MG63 (cell line): ENCODE measurements around the gene ITGB6. TPM values are rescaled to one million over a fixed set of nuclear protein-coding genes. Genes with fewer than 3 reads are reported as not detected.
A peak's percentile ranks its signal among the peaks of the same experiment; 100 is the strongest.

Source experiments
- DNase-seq: peaks from one replicate; pipeline ENCODE4 v3.0.0-alpha.2; 2020
- H3K27me3 ChIP-seq: fragments of 250-450 bp; sonication (Bioruptor Pico); 2 replicates; pipeline ENCODE4 v1.5.1; 2020; ENCODE audit warnings: mild to moderate bottlenecking, moderate library complexity
- H3K36me3 ChIP-seq: fragments of 250-450 bp; sonication (Bioruptor Pico); 2 replicates; pipeline ENCODE4 v1.5.1; 2020; ENCODE audit warnings: mild to moderate bottlenecking, moderate library complexity
- H3K4me3 ChIP-seq: fragments of 250-450 bp; sonication (Bioruptor Pico); 2 replicates; pipeline ENCODE4 v1.5.1; 2020; ENCODE audit warnings: mild to moderate bottlenecking, moderate library complexity
- H3K9me3 ChIP-seq: fragments of 250-450 bp; sonication (Bioruptor Pico); 2 replicates; pipeline ENCODE4 v1.5.1; 2020; ENCODE audit warnings: mild to moderate bottlenecking, moderate library complexity
- total RNA-seq: library from RNA; depleted of rRNA; stranded (reverse); fragments of >200 nt; shearing (Covaris generic); gene quantifications from 2 replicates; pipeline ENCODE4 v1.2.3, GENCODE V29; 2014; ENCODE audit warnings: low replicate concordance; rRNA removed

ITGB6 gene, protein sequence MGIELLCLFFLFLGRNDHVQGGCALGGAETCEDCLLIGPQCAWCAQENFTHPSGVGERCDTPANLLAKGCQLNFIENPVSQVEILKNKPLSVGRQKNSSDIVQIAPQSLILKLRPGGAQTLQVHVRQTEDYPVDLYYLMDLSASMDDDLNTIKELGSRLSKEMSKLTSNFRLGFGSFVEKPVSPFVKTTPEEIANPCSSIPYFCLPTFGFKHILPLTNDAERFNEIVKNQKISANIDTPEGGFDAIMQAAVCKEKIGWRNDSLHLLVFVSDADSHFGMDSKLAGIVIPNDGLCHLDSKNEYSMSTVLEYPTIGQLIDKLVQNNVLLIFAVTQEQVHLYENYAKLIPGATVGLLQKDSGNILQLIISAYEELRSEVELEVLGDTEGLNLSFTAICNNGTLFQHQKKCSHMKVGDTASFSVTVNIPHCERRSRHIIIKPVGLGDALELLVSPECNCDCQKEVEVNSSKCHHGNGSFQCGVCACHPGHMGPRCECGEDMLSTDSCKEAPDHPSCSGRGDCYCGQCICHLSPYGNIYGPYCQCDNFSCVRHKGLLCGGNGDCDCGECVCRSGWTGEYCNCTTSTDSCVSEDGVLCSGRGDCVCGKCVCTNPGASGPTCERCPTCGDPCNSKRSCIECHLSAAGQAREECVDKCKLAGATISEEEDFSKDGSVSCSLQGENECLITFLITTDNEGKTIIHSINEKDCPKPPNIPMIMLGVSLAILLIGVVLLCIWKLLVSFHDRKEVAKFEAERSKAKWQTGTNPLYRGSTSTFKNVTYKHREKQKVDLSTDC
- total RNA-seq = not detected in 2 replicates

DNA sequence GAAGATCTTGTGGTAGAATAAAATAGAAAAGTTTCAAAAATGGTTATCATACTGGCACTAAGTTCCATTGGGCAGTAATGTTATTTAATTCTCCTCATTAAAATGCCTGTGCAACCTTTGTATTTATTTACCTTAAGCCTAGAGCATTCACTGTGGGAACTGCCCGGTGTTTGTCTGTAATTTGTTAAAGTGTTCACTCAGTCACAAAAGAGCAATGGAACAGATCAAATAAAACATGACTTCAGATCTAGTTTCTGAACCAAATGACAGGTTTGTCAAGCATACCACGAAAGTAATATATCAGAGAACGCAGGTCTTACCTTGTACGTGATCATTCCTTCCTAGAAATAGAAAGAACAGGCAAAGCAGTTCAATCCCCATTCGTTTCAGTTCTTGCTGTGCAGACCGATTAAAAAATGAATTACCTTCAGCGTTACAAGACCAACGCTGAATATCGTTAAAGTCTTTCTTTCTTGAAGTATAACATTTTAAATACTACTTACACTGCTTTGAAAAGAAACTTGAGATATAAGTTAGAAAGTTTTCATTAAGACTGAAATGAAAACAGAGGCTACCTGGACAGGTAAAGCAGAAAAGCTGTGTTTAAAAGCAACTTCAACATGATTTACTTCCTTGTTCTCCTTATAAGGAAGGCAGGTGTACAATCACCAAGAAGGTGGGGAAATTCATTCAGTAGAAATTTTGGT lies at the start of gene ITGB6:
ITGB6 (minus strand) TSS at position 590 of the 707 bp plus-strand sequence; CDS start at position 381, 209 bp downstream.
- DNase-seq = no peak
- Histone ChIP-seq H3K4me3 (no peak within 1 kb of the TSS), H3K27me3 (no peaks in the 10 kb centered on the region), H3K9me3 (no peaks in the 10 kb centered on the region), H3K36me3 (no peaks in the 10 kb centered on the region)

DNA sequence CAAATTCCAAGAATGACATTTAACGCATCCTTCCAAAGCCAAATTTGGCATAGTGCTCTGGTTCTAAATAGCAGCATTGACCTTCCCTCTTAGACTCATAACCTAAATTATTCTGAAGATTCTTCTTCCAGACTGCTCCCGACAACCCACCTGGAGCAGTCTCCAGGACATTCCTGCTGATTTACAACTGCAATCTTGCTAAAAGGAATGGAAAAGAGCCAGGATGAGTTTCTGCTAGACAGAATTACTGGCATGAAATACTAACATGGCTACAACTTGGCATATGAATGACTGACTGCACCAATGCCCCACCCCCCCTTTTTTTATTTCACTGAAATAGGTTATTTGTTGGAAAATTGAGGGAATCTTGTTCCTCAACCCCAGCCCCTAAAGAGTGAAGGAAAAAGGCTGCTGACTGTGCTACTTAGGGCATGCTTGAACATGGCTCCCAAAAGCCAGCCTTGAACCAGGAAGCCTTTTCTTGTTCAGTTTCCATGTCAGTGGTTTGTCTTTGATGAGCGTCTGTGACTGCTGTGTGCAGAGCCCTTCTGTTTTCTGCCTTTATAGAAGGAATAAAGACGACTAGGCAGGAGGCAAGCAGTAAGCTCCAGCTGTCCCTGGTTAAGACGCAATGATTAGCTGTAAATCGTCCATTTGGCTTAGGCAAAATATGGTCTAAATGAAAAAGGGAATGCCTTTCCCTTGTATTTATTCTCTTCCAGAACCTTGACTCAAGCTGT lies 47.4 kb upstream of the ITGB6 start:
- no peak for DNase-seq
- Histone ChIP-seq H3K4me3 (no peak overlapping the region), H3K36me3 (no peaks in the 10 kb centered on the region), H3K9me3 (no peaks in the 10 kb centered on the region), H3K27me3 (no peaks in the 10 kb centered on the region)

DNA sequence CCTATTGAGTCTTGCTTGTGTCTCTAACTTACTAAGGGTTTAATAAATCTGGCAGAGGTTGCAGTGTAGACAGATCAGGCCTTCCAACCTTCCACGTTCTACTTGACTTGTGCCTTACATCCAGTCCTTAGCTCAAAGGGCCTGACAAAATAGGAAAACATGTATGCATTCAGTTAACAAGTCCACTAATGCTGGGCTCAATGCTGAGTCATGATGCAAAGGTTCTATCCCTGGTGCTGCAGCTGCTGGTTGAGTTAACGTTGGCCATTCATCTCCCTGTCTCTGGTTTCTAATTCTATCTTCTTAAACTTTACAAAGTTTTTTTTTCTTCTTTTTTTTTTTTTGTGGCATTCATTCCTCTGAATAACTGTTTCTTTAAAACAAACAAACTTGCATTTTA lies 46.3 kb upstream of the ITGB6 start:
- Histone ChIP-seq H3K4me3 (no peak overlapping the region), H3K27me3 (no peaks in the 10 kb centered on the region), H3K36me3 (no peaks in the 10 kb centered on the region), H3K9me3 (no peaks in the 10 kb centered on the region; the same call in 1 of the 2 replicates)
- DNase-seq = no peak

DNA sequence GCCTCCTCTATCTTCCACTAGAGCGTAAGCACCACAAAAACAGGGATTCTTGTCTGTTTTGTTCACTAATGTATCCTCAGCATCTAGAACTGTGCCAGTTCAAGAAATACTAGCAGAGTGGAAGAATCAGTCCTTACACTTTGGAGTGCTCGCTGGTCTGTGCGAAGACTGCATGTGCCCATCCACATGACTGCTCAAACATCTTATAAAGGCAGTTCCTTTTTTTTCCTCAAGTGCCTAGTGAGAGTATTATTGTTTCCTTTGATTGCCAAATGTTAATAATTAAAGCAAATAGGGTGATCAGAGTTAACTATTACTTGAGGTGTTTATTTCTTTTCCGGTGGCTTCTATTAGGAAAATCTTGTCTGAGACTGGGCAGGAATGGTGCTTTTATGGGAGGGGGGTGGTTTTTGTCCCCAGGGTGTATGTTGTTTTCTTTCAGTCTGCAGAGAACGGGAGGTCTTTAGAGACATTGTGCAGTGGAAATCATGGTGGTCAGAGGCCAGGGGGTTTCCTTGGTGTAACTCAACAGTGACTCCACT lies 45.6 kb upstream of the ITGB6 start:
- no peaks in the 10 kb centered on the region; the same call in 1 of the 2 replicates for H3K9me3 ChIP-seq

DNA sequence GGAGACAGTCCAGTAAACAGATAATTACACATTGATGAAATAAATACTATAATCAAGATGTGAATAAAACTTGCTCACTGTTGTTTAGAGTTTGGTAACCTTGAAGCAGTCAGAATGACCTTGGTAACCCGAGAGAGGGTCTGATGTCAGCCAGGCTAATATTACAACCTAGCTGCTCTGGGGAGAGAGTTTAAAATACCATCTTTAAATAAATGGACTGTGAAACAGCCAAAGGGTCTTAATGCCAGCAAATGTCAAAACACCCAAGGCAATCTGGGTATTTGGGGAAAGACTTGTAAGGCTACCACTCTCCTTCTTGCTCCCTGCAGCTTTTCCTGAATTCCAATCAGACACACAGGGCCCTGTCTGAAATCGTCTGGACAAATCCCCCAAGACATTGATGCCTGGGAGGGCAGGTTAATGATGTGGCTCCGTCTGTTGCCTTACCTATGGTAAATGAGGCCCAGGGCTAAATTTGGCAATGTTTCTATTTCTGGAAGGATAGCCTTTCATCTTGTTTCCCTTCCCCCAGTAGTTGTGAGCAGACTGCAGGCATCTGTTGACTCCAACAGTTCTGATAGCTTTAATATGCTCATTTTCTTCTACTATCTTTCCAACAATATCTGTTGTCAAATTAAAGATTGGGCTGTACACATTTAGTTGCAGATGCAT lies 43.0 kb upstream of the ITGB6 start:
- Histone ChIP-seq H3K27me3 (no peaks in the 10 kb centered on the region), H3K9me3 (no peaks in the 10 kb centered on the region; the same call in 1 of the 2 replicates), H3K36me3 (no peaks in the 10 kb centered on the region), H3K4me3 (no peak overlapping the region)
- no peak for DNase-seq

More for the DNA sequence above, 45.6 kb upstream of the ITGB6 start:
- no peak overlapping the region for H3K4me3 ChIP-seq
- no peaks in the 10 kb centered on the region for H3K36me3 ChIP-seq
- DNase-seq = no peak
- no peaks in the 10 kb centered on the region for H3K27me3 ChIP-seq

DNA sequence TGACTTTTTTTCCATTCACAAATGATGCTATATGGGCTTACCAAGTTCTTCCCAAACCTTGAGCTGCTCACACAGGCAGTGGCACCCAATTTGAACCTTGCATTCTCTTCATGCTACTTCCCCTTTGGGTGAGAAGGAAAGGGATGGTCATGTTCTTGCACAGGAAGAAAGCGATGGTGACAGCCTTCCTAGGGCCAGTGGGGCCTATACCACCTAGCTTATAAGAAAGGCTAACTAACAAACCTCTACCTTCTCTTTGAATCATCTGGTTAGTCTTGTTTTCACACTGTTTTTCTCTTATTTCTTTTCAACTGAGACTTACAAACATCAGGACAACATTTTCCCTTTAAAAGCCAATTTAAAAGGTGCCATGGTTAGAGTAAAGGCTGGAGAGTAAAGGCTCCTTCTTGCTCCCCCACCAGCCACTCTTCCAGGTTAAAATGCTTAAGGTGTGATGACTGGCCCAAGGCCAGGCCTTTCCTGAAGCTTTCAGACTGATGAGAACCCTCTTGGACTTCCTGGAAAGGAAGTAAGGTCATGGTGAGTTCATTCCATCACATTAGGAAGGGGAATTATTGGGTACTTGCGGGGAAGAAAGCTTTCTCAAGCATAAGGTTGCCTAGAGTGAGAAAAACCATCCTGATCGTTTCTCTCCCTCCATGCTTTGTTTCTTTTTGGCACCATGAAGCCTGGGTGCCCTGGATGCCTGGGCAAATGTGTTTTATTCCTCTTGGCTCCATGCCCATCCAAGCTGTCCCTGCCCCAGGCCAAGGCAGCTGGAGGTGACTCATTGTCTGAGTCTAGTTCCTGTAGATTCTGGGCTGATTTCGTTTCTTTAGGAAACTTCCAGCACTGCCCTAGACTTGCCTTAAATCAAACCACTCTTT lies 41.4 kb upstream of the ITGB6 start:
- DNase-seq = peak; percentile 82
- no peak overlapping the region for H3K4me3 ChIP-seq
- no peaks in the 10 kb centered on the region for H3K27me3 ChIP-seq
- H3K9me3 ChIP-seq = no peaks in the 10 kb centered on the region; the same call in 1 of the 2 replicates
- no peaks in the 10 kb centered on the region for H3K36me3 ChIP-seq

DNA sequence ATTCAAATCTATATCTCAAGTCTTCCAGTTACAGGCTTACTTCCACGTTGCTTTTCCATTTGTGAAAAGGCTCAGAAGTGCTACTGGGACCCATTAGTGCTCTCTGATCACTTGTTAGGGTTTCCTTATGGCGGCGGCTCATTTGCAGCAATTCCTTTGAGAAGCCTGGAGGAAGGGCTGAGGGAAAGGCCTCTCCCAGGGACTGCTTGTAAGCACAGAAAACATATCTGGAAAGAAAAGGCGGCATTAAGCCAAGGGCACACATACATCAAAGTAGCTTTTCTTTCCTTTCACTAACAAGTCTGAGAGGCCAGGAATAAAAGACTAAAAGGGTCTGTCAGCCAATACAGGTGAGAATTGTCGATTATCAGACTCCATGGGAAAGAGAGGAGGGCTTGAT lies 39.4 kb upstream of the ITGB6 start:
- H3K27me3 ChIP-seq = no peaks in the 10 kb centered on the region
- H3K9me3 ChIP-seq = no peaks in the 10 kb centered on the region; the same call in 1 of the 2 replicates
- H3K4me3 ChIP-seq = no peak overlapping the region
- H3K36me3 ChIP-seq = no peaks in the 10 kb centered on the region
- DNase-seq = no peak

DNA sequence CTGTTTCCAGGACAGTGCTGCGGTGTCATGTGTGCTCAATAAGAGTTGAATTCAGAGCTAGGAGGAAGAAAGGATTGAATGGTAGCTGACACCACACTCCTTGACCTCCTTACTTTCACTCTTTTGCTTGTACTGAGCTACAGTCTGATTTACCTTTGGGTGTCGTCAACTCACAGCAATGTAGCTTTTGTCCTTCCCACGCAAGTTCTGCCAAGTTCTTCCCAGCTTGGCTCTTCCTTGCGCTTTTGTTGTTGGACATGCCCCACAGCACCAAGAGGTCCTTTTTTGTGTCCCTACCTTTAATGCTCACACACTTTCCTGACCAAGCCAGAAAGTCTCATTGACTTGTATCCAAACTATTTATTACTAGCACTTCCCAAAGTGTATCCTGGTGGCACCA lies 38.3 kb upstream of the ITGB6 start:
- no peak for DNase-seq
- H3K36me3 ChIP-seq = no peaks in the 10 kb centered on the region
- H3K4me3 ChIP-seq = no peak overlapping the region
- H3K27me3 ChIP-seq = no peaks in the 10 kb centered on the region
- no peaks in the 10 kb centered on the region; the same call in 1 of the 2 replicates for H3K9me3 ChIP-seq

DNA sequence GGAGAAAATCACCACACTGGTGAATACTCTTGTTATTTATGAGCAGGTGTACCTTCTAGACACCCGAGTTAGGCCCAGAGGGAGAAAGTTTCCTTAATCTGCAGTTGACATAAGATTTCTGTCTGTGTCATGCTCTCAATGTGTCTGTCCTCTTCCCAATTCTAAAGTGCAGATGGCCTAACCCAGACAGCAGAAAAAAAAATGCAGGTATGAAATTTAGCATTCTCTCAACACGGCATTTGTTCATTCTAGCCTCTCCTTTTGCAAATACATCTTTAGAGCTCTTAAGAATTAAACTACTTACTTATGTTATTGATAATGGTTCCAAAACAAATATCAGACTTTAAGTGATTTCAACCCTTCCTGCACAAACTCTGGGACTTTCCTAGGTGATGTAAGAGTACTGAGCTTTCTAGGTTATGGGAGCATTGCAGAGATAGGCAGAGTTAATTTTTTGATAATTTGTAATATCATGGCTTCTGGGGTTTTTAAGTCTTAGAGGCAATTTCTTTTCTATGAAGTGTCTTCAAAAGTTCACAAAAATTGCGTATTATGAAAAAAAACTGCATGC lies 32.9 kb upstream of the ITGB6 start:
- Histone ChIP-seq H3K4me3 (no peak overlapping the region), H3K27me3 (no peaks in the 10 kb centered on the region), H3K9me3 (no peaks in the 10 kb centered on the region), H3K36me3 (no peaks in the 10 kb centered on the region)
- no peak for DNase-seq

DNA sequence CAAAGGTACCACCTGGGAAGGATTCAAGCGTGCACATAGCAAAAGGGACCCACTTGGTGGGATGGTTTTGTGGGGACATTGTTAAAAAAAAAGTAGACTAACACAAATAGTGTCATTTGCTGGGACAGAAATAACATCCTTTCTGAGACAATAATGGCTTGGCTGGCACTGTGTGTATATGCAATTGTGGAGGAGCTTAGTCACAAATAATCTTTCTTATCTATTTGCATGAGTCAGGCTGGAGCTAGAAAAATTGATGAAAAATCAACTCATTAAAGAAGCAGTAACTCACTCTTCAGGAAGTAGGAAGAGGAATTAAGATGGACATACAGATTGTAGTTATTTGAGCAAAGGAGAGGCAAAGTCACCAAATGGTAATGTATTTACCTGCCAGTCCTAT lies 29.5 kb upstream of the ITGB6 start:
- DNase-seq = no peak
- no peaks in the 10 kb centered on the region for H3K9me3 ChIP-seq
- no peak overlapping the region for H3K4me3 ChIP-seq
- no peaks in the 10 kb centered on the region for H3K36me3 ChIP-seq
- no peaks in the 10 kb centered on the region for H3K27me3 ChIP-seq

DNA sequence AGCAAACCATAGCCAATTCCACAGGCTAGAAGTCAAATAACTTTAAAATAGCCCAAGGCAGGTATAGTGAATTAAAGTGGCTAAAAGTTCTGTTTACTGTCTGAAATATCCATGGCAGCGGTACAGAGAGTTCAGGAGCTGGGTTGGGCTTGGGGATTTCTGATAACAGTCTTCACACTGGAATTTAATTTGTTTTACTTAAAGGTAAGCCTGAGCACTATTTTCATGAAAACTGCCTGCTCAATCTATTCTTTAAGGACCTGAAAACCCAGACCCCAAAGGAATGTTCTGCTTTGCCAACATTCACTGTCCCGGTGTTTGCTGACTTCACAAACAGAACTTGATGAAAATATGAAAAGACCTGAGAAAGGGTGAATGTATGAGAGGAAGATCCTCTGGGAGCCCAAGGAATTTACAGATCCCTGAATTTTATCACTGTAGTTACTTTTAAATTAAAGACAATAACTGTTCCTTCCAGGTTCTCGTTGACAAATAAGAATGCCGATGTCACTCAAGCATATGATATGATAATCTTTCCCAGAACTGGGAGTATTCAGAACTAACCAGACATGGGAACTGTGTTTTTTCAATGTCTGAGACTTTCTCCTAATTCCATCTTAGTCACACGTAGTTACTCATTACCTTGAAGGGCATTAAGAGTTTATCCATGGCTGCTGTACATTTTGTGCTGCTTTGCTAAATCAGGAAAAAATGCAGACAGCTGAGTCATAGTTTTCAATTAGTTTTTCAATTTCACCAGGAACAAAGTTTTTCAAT lies 28.3 kb upstream of the ITGB6 start:
- no peaks in the 10 kb centered on the region for H3K9me3 ChIP-seq
- no peaks in the 10 kb centered on the region for H3K27me3 ChIP-seq
- no peaks in the 10 kb centered on the region for H3K36me3 ChIP-seq
- H3K4me3 ChIP-seq = no peak overlapping the region
- no peak for DNase-seq

DNA sequence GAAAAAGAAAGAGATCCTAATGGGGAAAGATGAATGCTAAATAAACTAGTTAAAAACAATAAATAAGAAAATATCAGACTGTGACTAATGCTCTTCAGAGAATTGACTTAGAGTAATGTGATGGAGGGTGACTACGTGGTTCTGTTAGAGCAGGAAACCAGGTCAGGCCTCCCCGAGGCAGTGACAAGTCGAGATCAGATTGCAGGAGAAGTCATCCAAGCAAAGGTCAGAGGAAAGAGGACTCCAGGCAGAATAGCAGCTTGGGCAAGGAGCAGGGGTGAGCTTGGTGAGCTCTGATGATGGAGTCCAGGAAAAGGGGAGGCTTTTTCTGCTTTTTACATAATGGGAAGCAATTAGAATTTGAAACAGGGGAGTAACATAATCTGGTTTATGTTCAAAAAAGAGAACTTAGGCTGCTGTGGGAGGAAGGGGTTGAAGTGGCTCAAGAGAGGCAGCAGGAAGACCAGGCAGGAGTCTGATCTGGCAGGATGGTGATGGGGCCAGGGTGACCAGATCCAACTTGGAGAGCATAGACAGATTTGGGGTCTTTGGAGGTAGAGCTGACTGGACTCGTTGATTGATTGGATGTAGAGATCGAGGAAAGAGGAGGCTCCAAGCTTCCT lies 27.3 kb upstream of the ITGB6 start:
- peak; percentile 23 for DNase-seq
- no peaks in the 10 kb centered on the region for H3K27me3 ChIP-seq
- no peaks in the 10 kb centered on the region for H3K36me3 ChIP-seq
- H3K4me3 ChIP-seq = no peak overlapping the region
- no peaks in the 10 kb centered on the region for H3K9me3 ChIP-seq

DNA sequence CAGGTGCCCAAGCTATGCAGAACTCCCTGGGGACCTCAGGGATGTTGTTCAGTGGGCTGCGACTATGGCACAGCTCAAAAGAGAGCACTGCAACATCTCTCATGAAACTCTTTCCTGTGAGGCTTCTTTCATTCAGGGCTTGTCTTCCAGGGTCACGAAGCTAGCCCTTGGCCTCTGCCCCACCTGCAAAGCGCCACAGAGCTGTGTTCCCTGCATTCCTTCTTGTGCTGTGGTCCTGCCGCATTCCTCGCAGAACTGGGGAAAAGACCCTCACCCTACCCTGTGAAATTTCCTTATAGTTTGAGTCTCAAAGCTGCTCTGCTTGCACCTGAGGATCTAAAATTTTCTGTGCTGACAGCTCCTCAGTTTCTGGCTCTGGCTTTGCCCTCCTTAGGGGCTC lies 26.3 kb upstream of the ITGB6 start:
- H3K27me3 ChIP-seq = no peaks in the 10 kb centered on the region
- H3K9me3 ChIP-seq = no peaks in the 10 kb centered on the region
- no peak overlapping the region for H3K4me3 ChIP-seq
- no peak for DNase-seq
- H3K36me3 ChIP-seq = no peaks in the 10 kb centered on the region
